Measurements from ENCODE around the gene MRPL36.

GRCh38 chr5:1800472-1801221 is 1.0 kb upstream of the MRPL36 start:
- TF ChIP-seq, protein P1, sequence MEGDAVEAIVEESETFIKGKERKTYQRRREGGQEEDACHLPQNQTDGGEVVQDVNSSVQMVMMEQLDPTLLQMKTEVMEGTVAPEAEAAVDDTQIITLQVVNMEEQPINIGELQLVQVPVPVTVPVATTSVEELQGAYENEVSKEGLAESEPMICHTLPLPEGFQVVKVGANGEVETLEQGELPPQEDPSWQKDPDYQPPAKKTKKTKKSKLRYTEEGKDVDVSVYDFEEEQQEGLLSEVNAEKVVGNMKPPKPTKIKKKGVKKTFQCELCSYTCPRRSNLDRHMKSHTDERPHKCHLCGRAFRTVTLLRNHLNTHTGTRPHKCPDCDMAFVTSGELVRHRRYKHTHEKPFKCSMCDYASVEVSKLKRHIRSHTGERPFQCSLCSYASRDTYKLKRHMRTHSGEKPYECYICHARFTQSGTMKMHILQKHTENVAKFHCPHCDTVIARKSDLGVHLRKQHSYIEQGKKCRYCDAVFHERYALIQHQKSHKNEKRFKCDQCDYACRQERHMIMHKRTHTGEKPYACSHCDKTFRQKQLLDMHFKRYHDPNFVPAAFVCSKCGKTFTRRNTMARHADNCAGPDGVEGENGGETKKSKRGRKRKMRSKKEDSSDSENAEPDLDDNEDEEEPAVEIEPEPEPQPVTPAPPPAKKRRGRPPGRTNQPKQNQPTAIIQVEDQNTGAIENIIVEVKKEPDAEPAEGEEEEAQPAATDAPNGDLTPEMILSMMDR (IDR thresholded peaks at IDR 0.05) = no peak
- TF ChIP-seq POLR2A (IDR thresholded peaks at IDR 0.05) = no peak
- TF ChIP-seq EP300 (IDR thresholded peaks at IDR 0.05; ENCODE audit: low read depth) = no peak
- TF ChIP-seq POLR2AphosphoS5 (IDR thresholded peaks at IDR 0.05) = no peak
